Measurements from ENCODE around the gene OR12D3.
"Not testable (repeated sequence)": the region's sequence is repeated elsewhere in the genome, so short reads cannot be mapped to it uniquely, and the experiment has no call there.

OR12D3 gene, protein sequence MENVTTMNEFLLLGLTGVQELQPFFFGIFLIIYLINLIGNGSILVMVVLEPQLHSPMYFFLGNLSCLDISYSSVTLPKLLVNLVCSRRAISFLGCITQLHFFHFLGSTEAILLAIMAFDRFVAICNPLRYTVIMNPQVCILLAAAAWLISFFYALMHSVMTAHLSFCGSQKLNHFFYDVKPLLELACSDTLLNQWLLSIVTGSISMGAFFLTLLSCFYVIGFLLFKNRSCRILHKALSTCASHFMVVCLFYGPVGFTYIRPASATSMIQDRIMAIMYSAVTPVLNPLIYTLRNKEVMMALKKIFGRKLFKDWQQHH

DNA sequence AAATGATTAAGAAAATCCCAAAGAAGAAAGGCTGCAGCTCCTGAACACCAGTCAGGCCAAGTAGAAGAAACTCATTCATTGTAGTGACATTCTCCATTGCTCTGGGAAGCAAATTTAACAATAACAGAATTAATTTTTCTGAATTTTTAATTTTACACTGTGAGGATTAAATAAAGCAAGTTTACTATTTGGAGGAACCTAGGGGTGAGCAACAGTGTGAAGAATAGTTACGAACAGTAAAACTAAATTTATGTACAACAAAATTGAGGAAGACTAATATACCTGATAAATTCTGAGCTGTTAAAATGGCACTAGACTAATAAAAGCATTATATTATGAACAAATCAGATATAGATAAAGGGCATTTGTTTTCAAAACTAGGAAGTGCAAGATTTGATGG, at the start of gene OR12D3:
Gene OR12D3, minus strand, starts transcription at position 101 of the 400 bp plus-strand sequence. Its CDS starts 4 bp downstream, at position 97.
- no peak for DNase-seq

DNA sequence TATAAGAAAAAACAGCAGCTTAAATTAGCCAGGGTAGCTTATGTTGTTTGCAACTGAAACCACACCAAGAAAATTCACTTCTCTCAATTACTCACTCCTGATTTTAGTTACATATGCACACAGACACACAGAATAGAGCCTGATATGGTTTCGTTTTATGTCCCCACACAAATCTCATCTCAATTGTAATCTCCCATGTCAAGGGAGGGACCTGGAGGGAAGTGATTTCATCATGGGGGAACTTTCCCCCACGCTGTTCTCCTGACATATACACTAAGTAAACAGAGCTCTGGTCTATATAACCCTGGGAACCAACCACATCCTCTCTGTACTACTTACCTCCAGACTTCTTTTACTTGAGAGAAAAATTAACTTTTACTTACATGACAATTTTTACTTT, 49.5 kb upstream of the OR12D3 start:
- DNase-seq = no peak

DNA sequence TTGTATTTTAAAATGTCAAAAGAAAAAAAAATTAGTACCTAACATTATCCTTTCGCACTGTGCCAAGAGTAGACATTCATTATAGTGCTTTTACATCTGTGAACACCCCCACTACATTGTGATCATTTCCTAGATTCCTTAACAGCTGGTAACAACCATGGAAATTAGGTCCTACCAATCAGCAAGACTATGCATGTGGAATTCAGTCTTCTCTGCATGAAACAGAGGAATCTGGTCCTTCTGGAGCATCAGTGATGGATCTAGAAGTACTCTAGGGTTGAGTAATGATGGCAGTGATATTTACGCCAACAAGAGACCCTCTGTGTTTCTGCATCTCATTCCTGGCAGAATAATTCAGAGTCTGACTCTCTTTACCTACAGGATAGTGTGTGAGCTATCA, 49.1 kb upstream of the OR12D3 start:
- DNase-seq = no peak

DNA sequence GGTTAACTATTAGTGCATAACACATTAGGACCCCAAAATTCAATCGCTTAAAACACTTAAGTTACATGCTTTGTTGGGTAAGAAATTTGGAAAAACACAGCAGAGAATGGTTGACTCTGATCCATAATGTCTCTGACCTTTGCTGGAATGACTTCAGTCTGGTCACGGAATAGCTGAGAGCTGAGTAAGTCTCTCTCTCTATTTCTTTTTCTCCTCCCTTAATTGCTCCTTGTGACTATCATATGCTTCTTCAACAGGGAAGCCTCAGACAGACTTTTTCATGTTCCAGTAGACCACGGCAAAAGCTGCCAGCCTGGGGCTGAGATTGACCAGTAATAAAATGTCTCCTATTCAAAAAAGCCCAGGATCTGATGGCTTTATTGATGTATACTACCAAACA, 44.4 kb upstream of the OR12D3 start:
- DNase-seq = no peak

DNA sequence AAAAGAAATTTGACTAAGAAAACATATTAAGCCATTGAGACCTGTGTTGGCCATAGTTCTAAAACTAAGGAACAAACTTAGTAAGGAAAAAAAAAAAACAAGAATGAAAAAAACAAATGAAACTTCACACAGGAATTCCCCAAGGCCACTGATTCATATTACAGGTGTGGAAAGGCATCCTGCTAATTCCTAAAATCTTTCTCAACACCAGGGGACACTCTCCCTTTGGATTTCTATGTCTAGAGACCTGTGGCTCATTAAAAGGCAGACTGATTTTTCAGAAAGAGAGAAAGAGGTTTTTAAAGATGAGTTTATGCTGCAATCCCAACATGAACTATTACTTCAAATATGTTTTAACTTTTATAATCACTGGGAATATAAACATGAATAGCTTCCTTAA, 39.5 kb upstream of the OR12D3 start, which contains the start of gene OR12D1:
Gene OR12D1, plus strand, starts transcription at position 341 of the 400 bp plus-strand sequence.
- DNase-seq = no peak

DNA sequence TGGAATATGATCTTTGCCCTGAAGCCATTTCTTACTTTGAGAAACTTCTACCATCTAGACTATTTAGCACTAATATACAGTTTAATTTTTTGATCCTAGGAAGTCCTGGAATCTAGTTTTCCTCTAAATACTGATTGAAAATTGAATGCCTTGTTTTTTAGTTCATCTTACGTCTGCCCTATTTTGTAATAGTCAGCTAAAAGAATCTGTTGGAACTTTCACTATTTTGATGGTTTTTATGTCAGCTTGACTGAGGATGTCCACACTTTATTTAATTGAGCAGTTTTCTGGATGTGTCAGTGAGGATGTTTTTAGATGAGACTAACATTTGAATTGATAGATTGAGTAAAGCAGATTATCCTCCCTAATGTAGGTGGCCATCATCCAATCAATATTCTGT, 28.7 kb upstream of the OR12D3 start:
- DNase-seq = no peak

DNA sequence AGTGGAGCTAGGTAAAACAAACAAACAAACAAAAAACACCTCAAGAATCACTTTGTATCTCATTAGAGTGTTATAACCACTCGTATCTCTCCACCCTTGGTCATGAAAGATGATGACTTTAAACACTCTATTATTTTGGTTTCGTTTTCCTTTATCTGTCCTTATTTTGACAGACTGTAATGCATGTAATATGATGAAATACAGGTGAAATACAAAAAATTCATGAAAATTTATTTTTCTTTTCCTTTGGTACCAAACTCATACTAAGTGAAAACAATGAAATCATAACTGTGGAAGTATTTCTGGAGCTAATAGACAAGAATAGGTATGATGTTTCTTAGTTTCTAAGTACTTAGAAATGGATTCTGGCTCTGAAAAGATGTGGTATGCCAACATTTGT, 24.4 kb upstream of the OR12D3 start:
- DNase-seq = no peak

DNA sequence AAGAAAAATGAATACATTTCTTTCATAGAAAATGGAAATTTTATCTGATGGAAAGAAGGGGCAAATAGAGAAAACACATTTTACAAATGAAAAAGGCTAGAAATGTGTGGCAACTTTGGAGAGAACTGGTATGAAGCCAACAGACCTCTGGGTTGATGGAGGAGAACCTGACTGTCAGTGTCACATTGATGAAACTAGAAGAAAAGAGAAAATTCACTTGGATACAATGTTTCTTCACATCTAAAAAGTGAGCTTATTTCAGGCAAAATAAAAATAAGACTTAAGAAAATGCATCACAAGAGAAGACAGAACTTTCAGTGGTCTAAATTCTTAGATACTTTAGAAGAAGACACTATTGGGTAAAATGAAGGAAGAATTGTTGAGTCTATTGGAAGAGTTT, 20.2 kb upstream of the OR12D3 start, which contains the start of gene OR12D2:
Gene OR12D2, plus strand, starts transcription at position 301 of the 400 bp plus-strand sequence. CDS start 1,069 bp downstream, outside the sequence.
- DNase-seq = no peak

DNA sequence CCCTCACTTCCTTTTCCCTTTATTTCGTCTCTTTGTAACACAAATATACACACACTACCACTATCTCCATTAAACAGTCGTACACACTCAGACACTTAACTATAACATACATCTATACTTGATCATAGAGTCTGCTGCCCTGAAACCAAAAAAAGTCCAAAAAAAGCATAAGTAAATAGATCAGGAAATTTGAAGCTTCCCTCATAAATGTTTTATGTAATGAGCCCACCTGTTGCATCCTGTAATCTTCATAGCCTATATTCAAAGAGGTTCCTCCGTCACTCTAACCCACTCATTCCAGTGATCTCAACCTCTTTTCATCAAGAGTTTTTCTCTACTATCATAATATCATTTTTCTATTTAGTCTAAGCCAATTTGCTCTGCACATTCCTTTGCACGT, 13.4 kb upstream of the OR12D3 start:
- no peak for DNase-seq

DNA sequence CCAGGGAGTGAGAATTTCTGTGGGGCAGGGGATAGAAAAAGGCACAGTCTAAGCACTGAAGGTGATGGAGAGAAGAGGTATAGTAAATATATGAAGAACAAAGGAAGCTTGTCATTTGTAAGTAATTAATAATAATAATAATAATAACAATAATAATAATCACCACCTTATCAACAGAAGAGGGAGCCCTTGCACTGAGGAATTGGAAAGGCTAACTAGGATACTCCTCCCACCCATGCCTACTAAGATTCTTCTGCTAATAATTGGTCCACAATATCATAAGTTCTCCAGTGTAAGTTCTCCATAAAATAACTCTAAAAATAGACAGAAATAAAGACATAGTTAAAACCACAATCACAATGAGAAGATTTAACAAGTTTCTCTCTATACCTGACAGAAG, 912 bp upstream of the OR12D3 start:
- no peak for DNase-seq

DNA sequence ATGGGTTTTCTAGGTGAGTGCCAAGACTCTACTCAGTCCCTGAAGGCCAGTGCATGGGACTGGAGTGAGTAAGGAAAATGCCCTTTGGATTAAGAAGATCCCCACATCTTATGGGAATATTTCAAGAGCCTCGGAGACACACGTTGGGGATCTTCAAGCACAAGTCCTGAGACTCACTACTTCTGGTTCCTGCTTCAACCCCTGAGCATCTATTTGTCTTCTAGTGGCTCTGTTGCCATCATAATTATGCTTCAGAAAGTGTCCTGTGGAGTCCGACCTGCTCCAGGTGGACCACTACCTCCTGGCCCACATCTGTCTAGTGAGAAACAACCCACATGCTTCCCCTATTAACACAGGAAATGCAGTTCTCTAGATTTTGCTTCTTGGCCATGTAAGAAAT, 6.3 kb downstream of the OR12D3 start, which contains the start of gene OR5V1:
Gene OR5V1, minus strand, starts transcription at position 101 of the 400 bp plus-strand sequence. CDS start 12,670 bp downstream, outside the sequence.
- no peak for DNase-seq

DNA sequence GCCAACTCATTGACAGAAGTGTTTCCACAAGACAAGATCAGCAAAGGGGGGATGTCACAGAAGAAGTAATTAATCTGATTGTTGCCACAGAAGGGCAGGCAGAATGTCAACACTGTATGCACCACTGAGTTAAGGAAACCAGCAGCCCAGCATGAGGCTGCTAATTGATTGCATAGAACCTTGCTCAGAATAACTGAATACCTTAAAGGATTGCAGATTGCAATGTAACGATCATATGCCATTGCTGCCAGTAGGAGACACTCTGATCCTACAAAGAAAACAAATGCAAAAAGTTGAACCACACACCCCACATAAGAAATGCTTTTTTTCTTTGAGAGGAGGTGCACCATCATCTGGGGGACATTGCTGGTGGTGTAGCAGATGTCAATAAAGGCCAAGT, 19.5 kb downstream of the OR12D3 start:
- no peak for DNase-seq

DNA sequence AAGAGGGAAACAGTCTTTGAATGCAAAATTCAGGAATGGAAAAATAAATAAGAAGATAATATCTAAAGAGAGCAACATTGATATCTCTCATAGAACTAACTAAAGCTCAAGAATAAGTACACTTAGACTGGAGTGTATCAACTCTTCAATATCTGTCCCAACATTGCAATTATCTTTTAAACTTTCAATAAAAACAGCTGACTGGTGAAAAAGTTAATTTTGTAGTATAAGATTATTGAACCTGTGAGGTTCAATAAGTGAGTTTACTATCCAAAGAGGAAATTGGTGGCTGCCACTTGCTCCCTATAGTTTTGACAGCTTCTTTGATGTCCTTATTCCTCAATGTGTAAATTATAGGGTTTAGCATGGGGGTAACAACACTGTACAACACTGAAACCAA, 20.1 kb downstream of the OR12D3 start:
- DNase-seq = no peak

DNA sequence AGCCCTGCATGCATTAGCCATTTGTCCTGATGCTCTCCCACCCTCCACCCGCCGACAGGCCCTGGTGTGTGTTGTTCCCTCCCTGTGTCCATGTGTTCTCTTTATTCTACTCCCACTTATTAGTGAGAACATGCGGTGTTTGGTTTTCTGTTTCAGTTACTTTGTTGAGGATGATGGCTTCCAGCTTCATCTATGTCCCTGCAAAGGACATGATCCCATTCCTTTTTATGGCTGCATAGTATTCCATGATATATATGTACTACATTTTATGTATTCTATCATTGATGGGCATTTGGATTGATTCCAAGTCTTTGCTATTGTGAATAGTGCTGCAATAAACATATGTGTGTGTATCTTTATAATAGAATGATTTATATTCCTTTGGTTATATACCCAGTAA, 25.7 kb downstream of the OR12D3 start:
- DNase-seq = not testable (repeated sequence)

DNA sequence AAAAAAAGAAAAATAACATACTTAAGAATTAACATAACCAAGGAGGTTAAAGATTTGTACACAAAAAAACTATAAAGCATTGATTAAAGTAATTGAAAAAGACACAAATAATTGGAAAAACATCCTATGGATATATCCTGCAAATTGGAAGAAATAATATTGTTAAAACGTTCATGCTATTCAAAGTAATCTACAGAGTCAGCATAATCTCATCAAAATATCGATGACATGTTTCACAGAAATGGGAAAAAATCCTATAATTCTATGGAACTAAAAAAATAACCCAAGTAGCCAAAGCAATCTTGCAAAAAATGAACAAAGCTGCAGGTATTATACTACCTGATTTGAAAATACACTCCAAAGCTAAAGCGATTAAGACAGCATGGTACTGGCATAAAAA, 29.7 kb downstream of the OR12D3 start:
- DNase-seq = no peak

DNA sequence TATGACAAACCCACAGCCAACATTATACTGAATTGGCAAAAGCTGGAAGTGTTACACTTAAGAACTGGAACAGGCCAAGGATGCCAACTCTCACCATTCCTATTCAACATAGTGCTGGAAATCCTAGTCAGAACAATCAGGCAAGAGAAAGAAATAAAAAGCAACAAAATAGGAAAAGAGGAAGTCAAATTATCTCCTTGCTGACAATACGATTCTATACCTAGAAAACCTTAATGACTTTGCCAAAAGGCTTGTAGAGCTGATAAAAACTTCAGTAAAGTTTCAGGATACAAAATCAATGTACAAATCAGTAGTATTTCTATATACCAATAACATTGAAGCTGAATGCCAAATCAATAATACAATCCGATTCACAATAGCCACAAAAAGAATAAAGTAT, 38.8 kb downstream of the OR12D3 start:
- no peak for DNase-seq

DNA sequence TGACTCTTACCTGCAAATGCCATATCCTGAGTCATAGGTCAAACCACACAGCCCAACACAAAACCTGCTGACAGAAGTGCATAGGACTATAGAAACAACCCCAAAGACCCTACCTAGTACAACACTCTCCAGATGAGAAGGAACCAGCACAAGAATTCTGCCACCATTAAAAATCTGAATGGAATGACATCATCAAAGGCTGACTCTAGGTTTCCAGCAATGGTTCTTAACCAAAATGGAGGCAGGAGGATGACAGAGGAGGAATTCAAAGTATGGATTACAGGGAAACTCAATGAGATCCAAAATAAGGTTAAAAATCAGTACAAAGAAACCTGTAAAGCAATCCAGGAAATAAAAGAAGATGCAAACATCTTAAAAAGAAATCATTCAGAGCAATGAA, 42.4 kb downstream of the OR12D3 start:
- no peak for DNase-seq

DNA sequence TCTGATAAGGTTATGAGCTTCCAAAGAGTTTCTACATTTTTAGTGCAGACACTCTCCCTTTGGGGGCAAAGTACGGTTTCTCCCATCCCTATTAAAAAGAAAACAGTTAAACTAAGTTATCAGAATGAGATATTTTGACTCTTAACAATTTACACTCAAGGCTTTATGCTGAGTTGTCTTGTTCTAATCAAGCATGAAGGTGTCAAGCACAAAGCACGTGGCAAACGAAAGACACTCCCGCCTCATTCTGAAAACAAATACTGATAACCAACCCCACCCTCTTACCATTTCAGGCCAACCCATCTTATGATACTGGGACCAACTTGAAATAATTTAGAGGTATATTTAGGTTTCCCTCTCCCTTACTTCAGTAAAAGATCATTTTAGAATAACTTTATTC, 49.3 kb downstream of the OR12D3 start:
- no peak for DNase-seq
